ENCODE results near the gene CERS6. TPM values are rescaled to one million over a fixed set of nuclear protein-coding genes. Genes with fewer than 3 reads are reported as not detected.

Gene CERS6
- total RNA-seq, 1 donor from 2014 or later, result 30.9 TPM

GRCh38 chr2:168450171-168450570 lies 5.9 kb upstream of the CERS6 start:
- no peak for DNase-seq (ENCODE audit: extremely low spot score, unreplicated experiment)
- no peaks in the 10 kb centered on the region for H3K27me3 Mint-ChIP-seq (ENCODE audit: unreplicated experiment)
- no peaks in the 10 kb centered on the region for H3K36me3 Mint-ChIP-seq (ENCODE audit: unreplicated experiment)
- TF ChIP-seq, protein P1, sequence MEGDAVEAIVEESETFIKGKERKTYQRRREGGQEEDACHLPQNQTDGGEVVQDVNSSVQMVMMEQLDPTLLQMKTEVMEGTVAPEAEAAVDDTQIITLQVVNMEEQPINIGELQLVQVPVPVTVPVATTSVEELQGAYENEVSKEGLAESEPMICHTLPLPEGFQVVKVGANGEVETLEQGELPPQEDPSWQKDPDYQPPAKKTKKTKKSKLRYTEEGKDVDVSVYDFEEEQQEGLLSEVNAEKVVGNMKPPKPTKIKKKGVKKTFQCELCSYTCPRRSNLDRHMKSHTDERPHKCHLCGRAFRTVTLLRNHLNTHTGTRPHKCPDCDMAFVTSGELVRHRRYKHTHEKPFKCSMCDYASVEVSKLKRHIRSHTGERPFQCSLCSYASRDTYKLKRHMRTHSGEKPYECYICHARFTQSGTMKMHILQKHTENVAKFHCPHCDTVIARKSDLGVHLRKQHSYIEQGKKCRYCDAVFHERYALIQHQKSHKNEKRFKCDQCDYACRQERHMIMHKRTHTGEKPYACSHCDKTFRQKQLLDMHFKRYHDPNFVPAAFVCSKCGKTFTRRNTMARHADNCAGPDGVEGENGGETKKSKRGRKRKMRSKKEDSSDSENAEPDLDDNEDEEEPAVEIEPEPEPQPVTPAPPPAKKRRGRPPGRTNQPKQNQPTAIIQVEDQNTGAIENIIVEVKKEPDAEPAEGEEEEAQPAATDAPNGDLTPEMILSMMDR (IDR thresholded peaks at IDR 0.05), result no peak
- H3K4me1 Mint-ChIP-seq (ENCODE audit: unreplicated experiment), result peaks cover 15% of the 10 kb centered on the region
- no peak overlapping the region for H3K27ac Mint-ChIP-seq (ENCODE audit: unreplicated experiment)
- H3K4me3 Mint-ChIP-seq (ENCODE audit: unreplicated experiment), result no peak overlapping the region
- H3K9me3 Mint-ChIP-seq (ENCODE audit: unreplicated experiment), result peaks cover 10% of the 10 kb centered on the region

DNA sequence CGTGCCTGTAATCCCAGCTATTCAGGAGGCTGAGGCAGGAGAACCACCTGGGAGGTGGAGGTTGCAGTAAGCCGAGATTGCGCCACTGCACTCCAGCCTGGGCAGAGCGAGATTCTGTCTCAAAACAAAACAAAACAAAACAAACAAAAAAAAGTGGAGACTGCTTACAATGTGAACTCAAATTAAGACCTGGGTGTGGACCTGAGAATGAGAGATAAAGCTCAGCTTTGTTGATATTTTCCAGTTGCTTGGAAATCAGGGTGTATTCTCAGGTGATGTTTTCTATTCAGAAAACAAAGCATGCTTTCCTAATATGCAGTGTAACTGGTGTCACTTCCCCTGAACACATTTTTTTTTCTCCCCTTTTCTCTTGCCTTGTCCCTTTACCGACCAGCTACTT lies 5.3 kb upstream of the CERS6 start:
- H3K4me1 Mint-ChIP-seq (ENCODE audit: unreplicated experiment), result peaks cover 15% of the 10 kb centered on the region
- H3K27me3 Mint-ChIP-seq (ENCODE audit: unreplicated experiment), result no peaks in the 10 kb centered on the region
- H3K9me3 Mint-ChIP-seq (ENCODE audit: unreplicated experiment), result peaks cover 10% of the 10 kb centered on the region
- TF ChIP-seq, protein P1 (IDR thresholded peaks at IDR 0.05), result no peak
- no peaks in the 10 kb centered on the region for H3K36me3 Mint-ChIP-seq (ENCODE audit: unreplicated experiment)
- DNase-seq (ENCODE audit: extremely low spot score, unreplicated experiment), result no peak
- no peak overlapping the region for H3K4me3 Mint-ChIP-seq (ENCODE audit: unreplicated experiment)
- H3K27ac Mint-ChIP-seq (ENCODE audit: unreplicated experiment), result no peak overlapping the region

DNA sequence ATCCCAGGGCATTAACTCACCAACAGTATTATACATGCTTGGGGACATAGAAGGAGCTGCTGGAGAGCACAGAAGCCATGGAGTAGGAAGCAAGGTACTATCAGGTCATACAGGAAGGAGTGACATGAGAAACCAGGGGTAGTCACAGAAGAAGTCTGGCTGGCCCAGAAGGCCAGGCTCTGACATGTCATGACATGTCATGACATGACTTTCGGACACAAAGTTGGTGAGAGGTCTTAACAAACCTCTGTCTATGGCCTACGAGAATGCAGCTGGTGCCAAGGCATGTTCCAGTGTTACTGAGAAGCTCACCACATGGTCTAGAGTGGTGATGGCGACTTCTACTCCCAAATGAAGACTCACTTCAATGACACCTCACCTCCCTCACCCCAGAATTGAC lies 3.3 kb upstream of the CERS6 start:
- no peak overlapping the region for H3K27ac Mint-ChIP-seq (ENCODE audit: unreplicated experiment)
- no peaks in the 10 kb centered on the region for H3K9me3 Mint-ChIP-seq (ENCODE audit: unreplicated experiment)
- H3K27me3 Mint-ChIP-seq (ENCODE audit: unreplicated experiment), result no peaks in the 10 kb centered on the region
- H3K4me1 Mint-ChIP-seq (ENCODE audit: unreplicated experiment), result peaks cover 21% of the 10 kb centered on the region
- TF ChIP-seq, protein P1 (IDR thresholded peaks at IDR 0.05), result no peak
- DNase-seq (ENCODE audit: extremely low spot score, unreplicated experiment), result no peak
- no peaks in the 10 kb centered on the region for H3K36me3 Mint-ChIP-seq (ENCODE audit: unreplicated experiment)
- H3K4me3 Mint-ChIP-seq (ENCODE audit: unreplicated experiment), result no peak overlapping the region

- H3K36me3 Mint-ChIP-seq (ENCODE audit: unreplicated experiment), result no peaks in the 10 kb centered on the region
Measured at GRCh38 chr2:168453404-168453803, 2.7 kb upstream of the CERS6 start.

DNA sequence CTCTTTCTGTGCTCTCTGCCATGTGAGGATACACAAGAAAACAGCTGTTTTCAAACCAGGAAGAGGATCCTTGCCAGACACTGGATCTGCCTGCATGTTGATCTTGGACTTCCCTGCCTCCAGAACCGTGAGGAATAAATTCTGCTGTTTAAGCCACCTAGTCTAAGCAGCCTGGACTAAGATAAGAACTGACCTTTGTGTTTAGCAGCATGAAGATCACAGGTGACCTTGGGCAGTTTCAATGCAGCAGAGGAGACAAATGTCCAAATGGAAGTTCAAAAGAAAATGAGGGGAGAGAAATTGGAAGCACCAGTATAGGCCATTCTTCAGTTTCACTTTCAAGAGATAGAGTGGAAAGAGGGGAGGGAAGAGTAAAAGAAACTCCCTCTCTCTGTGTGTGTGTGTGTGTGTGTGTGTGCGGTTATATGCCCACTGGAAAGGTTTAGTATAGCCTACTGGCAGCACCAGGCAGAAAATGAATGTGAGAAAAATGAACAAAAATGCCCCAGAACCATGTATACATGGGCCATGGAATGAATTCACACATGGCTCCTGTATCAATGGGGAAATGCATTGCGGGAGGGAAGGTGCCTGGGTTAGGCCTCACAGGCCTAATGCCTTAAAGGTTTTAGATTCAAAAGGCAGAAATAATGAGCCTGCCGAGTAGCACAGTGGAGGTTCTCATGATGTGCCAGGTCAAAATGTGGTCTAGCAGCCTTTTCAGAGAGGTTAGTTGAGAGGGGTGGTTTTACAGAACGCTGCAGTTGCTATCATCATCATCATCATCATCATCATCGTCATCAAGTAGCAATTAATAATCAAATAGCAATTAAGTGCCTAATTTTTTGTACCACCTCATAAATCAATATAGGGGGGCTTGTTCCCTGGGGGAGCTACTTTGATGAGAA lies 1.1 kb upstream of the CERS6 start:
- TF ChIP-seq, protein P1 (IDR thresholded peaks at IDR 0.05), result no peak
- H3K36me3 Mint-ChIP-seq (ENCODE audit: unreplicated experiment), result peaks cover 1% of the 10 kb centered on the region
- no peak overlapping the region for H3K4me3 Mint-ChIP-seq (ENCODE audit: unreplicated experiment)

More at GRCh38 chr2:168453404-168453803, 2.7 kb upstream of the CERS6 start:
- H3K9me3 Mint-ChIP-seq (ENCODE audit: unreplicated experiment), result no peaks in the 10 kb centered on the region
- no peaks in the 10 kb centered on the region for H3K27me3 Mint-ChIP-seq (ENCODE audit: unreplicated experiment)
- no peak for DNase-seq (ENCODE audit: extremely low spot score, unreplicated experiment)
- H3K4me3 Mint-ChIP-seq (ENCODE audit: unreplicated experiment), result no peak overlapping the region
- H3K4me1 Mint-ChIP-seq (ENCODE audit: unreplicated experiment), result peaks cover 27% of the 10 kb centered on the region
- H3K27ac Mint-ChIP-seq (ENCODE audit: unreplicated experiment), result no peak overlapping the region
- TF ChIP-seq, protein P1 (IDR thresholded peaks at IDR 0.05), result no peak

More for the DNA sequence above, 1.1 kb upstream of the CERS6 start:
- H3K27ac Mint-ChIP-seq (ENCODE audit: unreplicated experiment), result no peak overlapping the region
- no peaks in the 10 kb centered on the region for H3K9me3 Mint-ChIP-seq (ENCODE audit: unreplicated experiment)
- no peaks in the 10 kb centered on the region for H3K27me3 Mint-ChIP-seq (ENCODE audit: unreplicated experiment)
- peaks cover 25% of the 10 kb centered on the region for H3K4me1 Mint-ChIP-seq (ENCODE audit: unreplicated experiment)
- DNase-seq (ENCODE audit: extremely low spot score, unreplicated experiment), result no peak
